ENCODE results near the gene LRCH2. TPM values are rescaled to one million over a fixed set of nuclear protein-coding genes. Genes with fewer than 3 reads are reported as not detected.
A peak's percentile ranks its signal among the peaks of the same experiment; 100 is the strongest.
"Not testable (repeated sequence)": the region's sequence is repeated elsewhere in the genome, so short reads cannot be mapped to it uniquely, and the experiment has no call there.

The LRCH2 gene
- total RNA-seq = 1.4 TPM
- long read RNA-seq = 0 reads

GRCh38 chrX:115233497-115234455 is at the start of gene LRCH2:
LRCH2 (minus strand) TSS chrX:115234096; CDS start chrX:115234041, 55 bp downstream.
- ATAC-seq (peak; percentile 54), DNase-seq (ENCODE audit: missing footprints) (peak; percentile 57)
- intact Hi-C loops (cut with DNase I) = no loop called here

- intact Hi-C loops (cut with DNase I) = no loop called here
- no peak for DNase-seq (ENCODE audit: missing footprints)
- no peak for ATAC-seq
Measured at GRCh38 chrX:115269051-115269683, 35.3 kb upstream of the LRCH2 start.

- ATAC-seq (no peak), DNase-seq (ENCODE audit: missing footprints) (no peak)
- intact Hi-C loops (cut with DNase I) = no loop called here
Measured at GRCh38 chrX:115268421-115268820, 34.5 kb upstream of the LRCH2 start.

- ATAC-seq = no peak
- intact Hi-C loops (cut with DNase I) = no loop called here
- no peak for DNase-seq (ENCODE audit: missing footprints)
Measured at GRCh38 chrX:115266300-115266699, 32.4 kb upstream of the LRCH2 start.

- intact Hi-C loops (cut with DNase I) = no loop called here
- DNase-seq (ENCODE audit: missing footprints) (no peak), ATAC-seq (no peak)
Measured at GRCh38 chrX:115264009-115264408, 30.1 kb upstream of the LRCH2 start.

- ATAC-seq = no peak
Measured at GRCh38 chrX:115261148-115261547, 27.3 kb upstream of the LRCH2 start.

GRCh38 chrX:115260330-115260729 is 26.4 kb upstream of the LRCH2 start:
- ATAC-seq (no peak), DNase-seq (ENCODE audit: missing footprints) (no peak)
- intact Hi-C loops (cut with DNase I) = no loop called here

More at GRCh38 chrX:115261148-115261547, 27.3 kb upstream of the LRCH2 start:
- no peak for DNase-seq (ENCODE audit: missing footprints)
- intact Hi-C loops (cut with DNase I) = no loop called here

GRCh38 chrX:115259238-115259875 is 25.5 kb upstream of the LRCH2 start:
- intact Hi-C loops (cut with DNase I) = no loop called here

GRCh38 chrX:115257711-115258110 is 23.8 kb upstream of the LRCH2 start:
- intact Hi-C loops (cut with DNase I) = no loop called here
- ATAC-seq (no peak), DNase-seq (ENCODE audit: missing footprints) (no peak)

More at GRCh38 chrX:115259238-115259875, 25.5 kb upstream of the LRCH2 start:
- DNase-seq (ENCODE audit: missing footprints) = no peak
- ATAC-seq = no peak

GRCh38 chrX:115255003-115255402 is 21.1 kb upstream of the LRCH2 start:
- intact Hi-C loops (cut with DNase I) = no loop called here
- DNase-seq (ENCODE audit: missing footprints) (no peak), ATAC-seq (no peak)

GRCh38 chrX:115251458-115252233 is 17.8 kb upstream of the LRCH2 start:
- no peak for DNase-seq (ENCODE audit: missing footprints)
- ATAC-seq = no peak
- intact Hi-C loops (cut with DNase I) = no loop called here

GRCh38 chrX:115237056-115237455 is 3.2 kb upstream of the LRCH2 start:
- DNase-seq (ENCODE audit: missing footprints) (no peak), ATAC-seq (no peak)
- intact Hi-C loops (cut with DNase I) = no loop called here

- intact Hi-C loops (cut with DNase I) = no loop called here
- no peak for ATAC-seq
- DNase-seq (ENCODE audit: missing footprints) = no peak
Measured at GRCh38 chrX:115236560-115236959, 2.7 kb upstream of the LRCH2 start.

GRCh38 chrX:115234461-115234860 is 565 bp upstream of the LRCH2 start:
- intact Hi-C loops (cut with DNase I) = no loop called here
- no peak for DNase-seq (ENCODE audit: missing footprints)
- ATAC-seq = no peak

GRCh38 chrX:115232933-115233496 is 881 bp downstream of the LRCH2 start:
- ATAC-seq (no peak), DNase-seq (ENCODE audit: missing footprints) (no peak)
- intact Hi-C loops (cut with DNase I) = no loop called here

- DNase-seq (ENCODE audit: missing footprints) = no peak
- intact Hi-C loops (cut with DNase I) = no loop called here
- no peak for ATAC-seq
Measured at GRCh38 chrX:115229337-115230003, 4.4 kb downstream of the LRCH2 start.

GRCh38 chrX:115226929-115227328 is 7.0 kb downstream of the LRCH2 start:
- intact Hi-C loops (cut with DNase I) = no loop called here
- DNase-seq (ENCODE audit: missing footprints) = no peak
- no peak for ATAC-seq

GRCh38 chrX:115217346-115217745 is 16.6 kb downstream of the LRCH2 start:
- intact Hi-C loops (cut with DNase I); ATAC-seq; DNase-seq (ENCODE audit: missing footprints): not testable (repeated sequence)
